Stomach (tissue), 9 donors: ENCODE measurements around the gene FXYD2. TPM values are rescaled to one million over a fixed set of nuclear protein-coding genes. Genes with fewer than 3 reads are reported as not detected.

Experiments
- DNase-seq, 2 donors: peaks; one replicate each; pipeline versions ENCODE4 v3.0.0 to v3.0.0-alpha.2; 2013 to 2019
- H3K27ac ChIP-seq, 5 donors: fragments of 200-600 bp in 4 of 5; sonication (generic) in 4 of 5; one replicate each; pipeline ENCODE4 v1.5.1; 2013 to 2019; ENCODE audit warnings: mild to moderate bottlenecking in 1 of 5, moderate library complexity in 1 of 5
- H3K27me3 ChIP-seq, 3 donors: fragments of 200-600 bp; sonication (generic); one replicate each; pipeline ENCODE4 v1.5.1; 2017 to 2019; ENCODE audit warnings: mixed run types in 1 of 3
- H3K36me3 ChIP-seq, 4 donors: fragments of 200-600 bp; sonication (generic); 1 replicate in 3 of 4; 2 replicates in 1 of 4; pipeline ENCODE4 v1.5.1; 2016 to 2019
- H3K4me1 ChIP-seq, 4 donors: fragments of 200-600 bp; sonication (generic); one replicate each; pipeline ENCODE4 v1.5.1; 2016 to 2019
- H3K4me3 ChIP-seq, 4 donors: fragments of 200-600 bp; sonication (generic) in 3 of 4; one replicate each; pipeline ENCODE4 v1.5.1; 2016 to 2019; ENCODE audit warnings: mild to moderate bottlenecking in 1 of 4
- H3K9me3 ChIP-seq, 4 donors: fragments of 200-600 bp; sonication (generic); one replicate each; pipeline ENCODE4 v1.5.1; 2016 to 2019
- CTCF ChIP-seq, 7 experiments: fragments of 450-650 bp in 4 of 7; fragments of 200-600 bp in 3 of 7; sonication (generic) in 3 of 7; IDR thresholded peaks; one replicate each; pipeline ENCODE4 v1.5.1; 2016 to 2019; ENCODE audit warnings: antibody characterized with exemption in 7 of 7, control low read depth in 2 of 7, mild to moderate bottlenecking in 1 of 7
- EP300 ChIP-seq: sonication (generic); formaldehyde crosslinking; IDR thresholded peaks from one replicate; pipeline ENCODE4 v1.6.1; 2017; ENCODE audit warnings: antibody characterized with exemption
- POLR2A ChIP-seq, 4 donors: fragments of 450-650 bp; IDR thresholded peaks; one replicate each; pipeline ENCODE4 v1.6.1; 2016; ENCODE audit warnings: antibody characterized with exemption in 4 of 4, control low read depth in 2 of 4, mild to moderate bottlenecking in 1 of 4, moderate library complexity in 1 of 4
- POLR2AphosphoS5 ChIP-seq, 3 donors: sonication (generic); formaldehyde crosslinking; IDR thresholded peaks; one replicate each; pipeline ENCODE4 v1.6.1; 2016; ENCODE audit warnings: antibody characterized with exemption in 3 of 3
- WGBS, 5 donors: extraction: QIAGEN DNeasy Blood & Tissue Kit in 3 of 5; methylation state at CpG; one replicate each; pipeline versions ENCODE4 v1.1.5 to v1.1.7; 2013 to 2018; 5-methylcytosine and 5-hydroxymethylcytosine counted together
- intact Hi-C: fragments of 100-400 bp; cut with DNase I; formaldehyde crosslinking; loops from one replicate; pipeline ENCODE4 v1.15.1; 2023; ENCODE audit warnings: low total_unique reads
- polyA plus RNA-seq, 3 donors: library from polyadenylated mRNA; stranded (reverse); fragments of 200-250 nt; gene quantifications; one replicate each; pipeline ENCODE4 v1.2.3, GENCODE V29; 2013
- total RNA-seq, 5 donors: library from RNA; depleted of rRNA; stranded (reverse); fragments of >200 nt; gene quantifications; one replicate each; pipeline versions ENCODE4 v1.1.0 to v1.2.3, GENCODE V29; 2014 to 2016
- donor health status: healthy with polysubstance abuse.
- donor health status: Bipolar disorder and iron deficiency.
- donor health status: healthy.

FXYD2 gene
- total and polyA plus RNA-seq, 8 donors, result 0.45 to 7.8 (median 4.0) TPM; not detected in 3

- peak in 1 of 2 donors; percentile 11 for DNase-seq
- Histone ChIP-seq H3K4me1 (peaks cover 11 to 68% (median 48%) of the 10 kb centered on the region in 4 donors), H3K36me3 (no peaks in the 10 kb centered on the region), H3K9me3 (no peaks in the 10 kb centered on the region), H3K27ac (peak overlapping the region in 2 of 5 donors; percentile 77 to 84), H3K27me3 (peaks cover 0 to 29% (median 0%) of the 10 kb centered on the region in 3 donors), H3K4me3 (no peak overlapping the region)
- intact Hi-C loops, result no loop called here
- no peak for TF ChIP-seq POLR2A (IDR thresholded peaks at IDR 0.05)
- no peak for TF ChIP-seq POLR2AphosphoS5 (IDR thresholded peaks at IDR 0.05)
- WGBS, 5 donors, result 90 to 94% (median 93%) methylated on average over 8 of the region's 8 CpGs
Measured at GRCh38 chr11:117825538-117826189, 1.1 kb upstream of the FXYD2 start.

- no peak for TF ChIP-seq EP300
- TF ChIP-seq POLR2A (IDR thresholded peaks at IDR 0.05), result no peak
- TF ChIP-seq POLR2AphosphoS5 (IDR thresholded peaks at IDR 0.05), result no peak
- no peak for TF ChIP-seq CTCF (IDR thresholded peaks at IDR 0.05)
- no peak overlapping the region for H3K4me3 ChIP-seq
- intact Hi-C loops, result no loop called here
Measured at GRCh38 chr11:117823946-117824420, 561 bp downstream of the FXYD2 start.

GRCh38 chr11:117823294-117823945 lies 1.1 kb downstream of the FXYD2 start:
- DNase-seq, result peak in 1 of 2 donors; percentile 70
- 44 to 73% (median 67%) methylated on average over 9 to 18 of the region's 18 CpGs for WGBS, 5 donors
- intact Hi-C loops, result no loop called here
- Histone ChIP-seq H3K27ac (peak overlapping the region; percentile 48 to 85 (median 77)), H3K9me3 (no peaks in the 10 kb centered on the region), H3K27me3 (peaks cover 0 to 26% (median 0%) of the 10 kb centered on the region in 3 donors), H3K36me3 (no peaks in the 10 kb centered on the region), H3K4me1 (peaks cover 4 to 55% (median 36%) of the 10 kb centered on the region in 4 donors), H3K4me3 (no peak overlapping the region)
- TF ChIP-seq CTCF (IDR thresholded peaks at IDR 0.05) (no peak), POLR2AphosphoS5 (IDR thresholded peaks at IDR 0.05) (no peak), EP300 (no peak), POLR2A (IDR thresholded peaks at IDR 0.05) (no peak)

More at GRCh38 chr11:117823946-117824420, 561 bp downstream of the FXYD2 start:
- Histone ChIP-seq H3K4me1 (peaks cover 8 to 55% (median 39%) of the 10 kb centered on the region in 4 donors), H3K9me3 (no peaks in the 10 kb centered on the region), H3K27me3 (peaks cover 0 to 29% (median 0%) of the 10 kb centered on the region in 3 donors), H3K27ac (peak overlapping the region; percentile 48 to 85 (median 77)), H3K36me3 (no peaks in the 10 kb centered on the region)
- DNase-seq, result peak in 1 of 2 donors; percentile 80
- 56 to 75% (median 67%) methylated on average over 10 to 13 of the region's 13 CpGs for WGBS, 5 donors

GRCh38 chr11:117822074-117823033 lies 2.2 kb downstream of the FXYD2 start:
- 62 to 71% (median 64%) methylated on average over 21 to 33 of the region's 33 CpGs for WGBS, 5 donors
- Histone ChIP-seq H3K27me3 (peaks cover 0 to 21% (median 0%) of the 10 kb centered on the region in 3 donors), H3K4me1 (peaks cover 6 to 58% (median 38%) of the 10 kb centered on the region in 4 donors), H3K36me3 (no peaks in the 10 kb centered on the region), H3K9me3 (no peaks in the 10 kb centered on the region), H3K4me3 (no peak overlapping the region), H3K27ac (peak overlapping the region in 3 of 5 donors; percentile 77 to 85 (median 84))
- intact Hi-C loops, result no loop called here
- TF ChIP-seq POLR2AphosphoS5 (IDR thresholded peaks at IDR 0.05) (no peak), EP300 (no peak), CTCF (IDR thresholded peaks at IDR 0.05) (peak in 4 of 7 experiments; percentile 16 to 37 (median 33)), POLR2A (IDR thresholded peaks at IDR 0.05) (no peak)
- peak; percentile 49 to 71 for DNase-seq
